MM.1S (cell line): ENCODE measurements around the gene SSUH2.
"Not testable (repeated sequence)": the region's sequence is repeated elsewhere in the genome, so short reads cannot be mapped to it uniquely, and the experiment has no call there.

Experiments
- DNase-seq: peaks from one replicate; pipeline ENCODE4 v3.0.0-alpha.2; 2015
- H2AFZ ChIP-seq: fragments of 300-600 bp; sonication (generic); 2 replicates; pipeline ENCODE4 v1.6.0; 2016; ENCODE audit warnings: antibody characterized with exemption, low read length
- H3F3A ChIP-seq: fragments of 300-600 bp; sonication (generic); 2 replicates; pipeline ENCODE4 v1.6.1; 2016; ENCODE audit warnings: mild to moderate bottlenecking, antibody characterized with exemption, low read length, moderate library complexity, mixed read lengths; ENCODE audit not compliant: insufficient read depth
- H3K27ac ChIP-seq: fragments of 300-600 bp; sonication (generic); 2 replicates; pipeline ENCODE4 v1.5.1; 2016; ENCODE audit warnings: mild to moderate bottlenecking, low read length
- H3K27me3 ChIP-seq: fragments of 300-600 bp; sonication (generic); replicated peaks from 2 replicates; pipeline ENCODE4 v1.6.0; 2016; ENCODE audit warnings: low read length; ENCODE audit not compliant: insufficient read depth
- H3K36me3 ChIP-seq: fragments of 300-600 bp; sonication (generic); replicated peaks from 2 replicates; pipeline ENCODE4 v1.6.1; 2016; ENCODE audit warnings: mild to moderate bottlenecking, low read length, mixed read lengths; ENCODE audit not compliant: insufficient read depth
- H3K4me1 ChIP-seq: fragments of 300-600 bp; sonication (generic); 2 replicates; pipeline ENCODE4 v1.6.1; 2016; ENCODE audit warnings: low read length, mixed read lengths
- H3K4me2 ChIP-seq: fragments of 300-600 bp; sonication (generic); 2 replicates; pipeline ENCODE4 v1.6.0; 2016; ENCODE audit warnings: low read depth, low read length
- H3K4me3 ChIP-seq: fragments of 300-600 bp; sonication (generic); 2 replicates; pipeline ENCODE4 v1.5.1; 2016; ENCODE audit warnings: low read length, mixed read lengths
- H3K79me2 ChIP-seq: fragments of 300-600 bp; sonication (generic); 2 replicates; pipeline ENCODE4 v1.6.1; 2016; ENCODE audit warnings: mixed run types, low read length, mixed read lengths
- H3K9ac ChIP-seq: fragments of 300-600 bp; sonication (generic); 2 replicates; pipeline ENCODE4 v1.6.1; 2016; ENCODE audit warnings: low read length, mixed read lengths
- H3K9me2 ChIP-seq: fragments of 300-600 bp; sonication (generic); replicated peaks from 2 replicates; pipeline ENCODE4 v1.6.1; 2016; ENCODE audit warnings: mild to moderate bottlenecking, low read length, mixed read lengths; ENCODE audit not compliant: insufficient read depth
- H3K9me3 ChIP-seq: fragments of 300-600 bp; sonication (generic); replicated peaks from 2 replicates; pipeline ENCODE4 v1.6.1; 2016; ENCODE audit warnings: mild to moderate bottlenecking, low read length, mixed read lengths; ENCODE audit not compliant: insufficient read depth
- H4K20me1 ChIP-seq: fragments of 300-600 bp; sonication (generic); 2 replicates; pipeline ENCODE4 v1.6.1; 2016; ENCODE audit warnings: mild to moderate bottlenecking, low read length, moderate library complexity, mixed read lengths; ENCODE audit not compliant: insufficient read depth
- EZH2 ChIP-seq: fragments of 300-600 bp; sonication (generic); optimal IDR thresholded peaks from 2 replicates; pipeline ENCODE3; 2017; ENCODE audit warnings: low read depth, mild to moderate bottlenecking, antibody characterized with exemption, low read length, mixed read lengths
- EZH2phosphoT487 ChIP-seq: fragments of 300-600 bp; sonication (generic); IDR thresholded peaks from 2 replicates; pipeline ENCODE4 v1.6.1; 2018; ENCODE audit warnings: antibody characterized with exemption, low read length
- TF ChIP-seq, protein P1 (sequence below): fragments of 300-600 bp; sonication (generic); IDR thresholded peaks from 2 replicates; pipeline ENCODE4 v1.5.1; 2016; ENCODE audit warnings: antibody characterized with exemption, low read length, mixed read lengths

SSUH2 gene

DNA sequence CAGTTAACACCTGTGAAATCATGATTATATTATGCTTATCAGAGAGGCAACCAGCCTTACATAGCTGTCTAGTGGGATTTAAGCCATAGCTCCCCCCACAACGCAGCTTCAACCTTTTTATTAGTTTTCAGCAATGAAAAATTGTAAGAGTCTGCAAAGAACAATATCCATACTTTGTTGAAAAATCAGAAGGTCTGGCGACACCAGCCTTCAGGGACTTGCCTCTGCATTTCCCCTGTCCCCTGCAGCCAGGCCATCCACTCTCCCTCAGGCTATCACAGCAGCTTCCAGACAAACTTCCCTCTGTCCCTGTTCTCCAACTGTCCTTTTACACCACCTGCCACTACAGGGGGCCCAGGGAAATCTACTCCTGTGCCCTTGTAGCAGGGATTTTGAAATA, 59.9 kb downstream of the SSUH2 start:
- H3K4me1 ChIP-seq, result no peaks in the 10 kb centered on the region
- H3K9me2 ChIP-seq, result no peaks in the 10 kb centered on the region
- no peaks in the 10 kb centered on the region for H3K36me3 ChIP-seq
- H3K4me3 ChIP-seq, result no peak overlapping the region
- no peak overlapping the region for H3K4me2 ChIP-seq
- H3K27me3 ChIP-seq, result no peaks in the 10 kb centered on the region
- DNase-seq, result no peak
- no peaks in the 10 kb centered on the region for H3K79me2 ChIP-seq
- no peak overlapping the region for H3K27ac ChIP-seq
- TF ChIP-seq EZH2 (no peak), EZH2phosphoT487 (no peak)
- TF ChIP-seq, protein P1, sequence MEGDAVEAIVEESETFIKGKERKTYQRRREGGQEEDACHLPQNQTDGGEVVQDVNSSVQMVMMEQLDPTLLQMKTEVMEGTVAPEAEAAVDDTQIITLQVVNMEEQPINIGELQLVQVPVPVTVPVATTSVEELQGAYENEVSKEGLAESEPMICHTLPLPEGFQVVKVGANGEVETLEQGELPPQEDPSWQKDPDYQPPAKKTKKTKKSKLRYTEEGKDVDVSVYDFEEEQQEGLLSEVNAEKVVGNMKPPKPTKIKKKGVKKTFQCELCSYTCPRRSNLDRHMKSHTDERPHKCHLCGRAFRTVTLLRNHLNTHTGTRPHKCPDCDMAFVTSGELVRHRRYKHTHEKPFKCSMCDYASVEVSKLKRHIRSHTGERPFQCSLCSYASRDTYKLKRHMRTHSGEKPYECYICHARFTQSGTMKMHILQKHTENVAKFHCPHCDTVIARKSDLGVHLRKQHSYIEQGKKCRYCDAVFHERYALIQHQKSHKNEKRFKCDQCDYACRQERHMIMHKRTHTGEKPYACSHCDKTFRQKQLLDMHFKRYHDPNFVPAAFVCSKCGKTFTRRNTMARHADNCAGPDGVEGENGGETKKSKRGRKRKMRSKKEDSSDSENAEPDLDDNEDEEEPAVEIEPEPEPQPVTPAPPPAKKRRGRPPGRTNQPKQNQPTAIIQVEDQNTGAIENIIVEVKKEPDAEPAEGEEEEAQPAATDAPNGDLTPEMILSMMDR, result no peak
- no peak overlapping the region for H3K9ac ChIP-seq
- no peak overlapping the region for H2AFZ ChIP-seq
- H3K9me3 ChIP-seq, result no peaks in the 10 kb centered on the region
- no peaks in the 10 kb centered on the region for H4K20me1 ChIP-seq
- no peaks in the 10 kb centered on the region for H3F3A ChIP-seq

DNA sequence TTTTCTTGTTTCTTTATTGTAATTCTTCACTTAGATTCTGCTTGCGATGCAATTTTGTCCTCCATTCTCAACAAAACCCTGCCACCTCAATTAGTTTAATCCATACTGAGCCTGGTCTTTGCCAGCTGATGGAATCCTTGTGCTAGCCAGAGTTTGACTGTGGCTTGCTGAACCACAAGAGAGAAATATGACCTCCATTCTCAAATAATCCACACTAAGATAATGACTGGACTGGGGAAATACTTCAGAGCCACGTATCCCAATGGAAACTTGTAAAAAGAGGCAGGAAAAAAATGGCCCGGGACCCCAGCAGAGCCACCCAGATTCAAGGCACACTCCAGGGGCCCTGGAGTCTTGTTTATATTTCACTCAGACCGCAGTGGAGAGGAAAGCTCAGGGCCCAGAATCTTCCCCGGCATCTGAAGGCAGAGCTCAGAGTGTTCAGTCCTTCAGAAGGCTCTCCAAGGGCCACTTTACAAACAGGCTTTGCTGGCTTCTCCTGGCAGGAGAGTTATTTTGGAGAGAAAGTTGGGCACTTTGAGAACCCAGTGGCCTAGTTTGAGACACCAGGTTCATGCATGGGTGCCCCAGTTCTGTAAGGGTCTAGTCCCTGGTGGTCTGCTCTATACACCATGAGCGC, 62.7 kb downstream of the SSUH2 start:
- Histone ChIP-seq H3F3A (no peaks in the 10 kb centered on the region), H3K27ac (no peak overlapping the region), H3K79me2 (no peaks in the 10 kb centered on the region), H3K4me2 (no peak overlapping the region), H4K20me1 (no peaks in the 10 kb centered on the region), H3K9me3 (no peaks in the 10 kb centered on the region), H3K36me3 (no peaks in the 10 kb centered on the region), H3K27me3 (no peaks in the 10 kb centered on the region), H2AFZ (no peak overlapping the region), H3K4me3 (no peak overlapping the region), H3K9me2 (no peaks in the 10 kb centered on the region), H3K4me1 (no peaks in the 10 kb centered on the region), H3K9ac (no peak overlapping the region)
- no peak for TF ChIP-seq EZH2phosphoT487
- TF ChIP-seq, protein P1, result no peak
- TF ChIP-seq EZH2, result no peak
- DNase-seq, result no peak

DNA sequence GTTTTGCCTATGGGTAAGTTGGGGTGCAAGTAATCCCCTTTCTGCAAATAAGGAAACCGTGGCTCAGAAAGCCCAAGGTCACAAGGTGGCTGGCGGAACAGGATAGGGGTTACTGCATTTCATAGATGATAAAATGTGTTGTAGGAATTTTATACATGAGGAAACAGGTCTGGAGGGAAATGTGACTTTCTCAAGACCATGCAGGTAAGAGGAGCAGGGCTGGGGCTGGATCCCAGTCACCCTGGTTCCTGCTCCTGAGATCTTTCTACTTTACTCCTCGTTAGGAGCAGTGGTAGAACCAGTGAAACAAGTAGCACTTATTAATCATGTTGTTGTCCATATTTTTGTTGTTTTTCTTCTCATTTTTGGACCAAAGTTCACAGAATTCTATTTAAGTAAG, 63.2 kb downstream of the SSUH2 start:
- no peaks in the 10 kb centered on the region for H3K9me2 ChIP-seq
- H4K20me1 ChIP-seq, result no peaks in the 10 kb centered on the region
- no peaks in the 10 kb centered on the region for H3K36me3 ChIP-seq
- H3K4me3 ChIP-seq, result no peak overlapping the region
- no peaks in the 10 kb centered on the region for H3F3A ChIP-seq
- no peak overlapping the region for H2AFZ ChIP-seq
- H3K9me3 ChIP-seq, result no peaks in the 10 kb centered on the region
- no peak for DNase-seq
- no peak overlapping the region for H3K9ac ChIP-seq
- H3K27me3 ChIP-seq, result no peaks in the 10 kb centered on the region
- H3K27ac ChIP-seq, result no peak overlapping the region
- H3K4me2 ChIP-seq, result no peak overlapping the region
- no peaks in the 10 kb centered on the region for H3K4me1 ChIP-seq
- no peak for TF ChIP-seq EZH2phosphoT487
- TF ChIP-seq, protein P1, result no peak
- TF ChIP-seq EZH2, result no peak
- no peaks in the 10 kb centered on the region for H3K79me2 ChIP-seq

DNA sequence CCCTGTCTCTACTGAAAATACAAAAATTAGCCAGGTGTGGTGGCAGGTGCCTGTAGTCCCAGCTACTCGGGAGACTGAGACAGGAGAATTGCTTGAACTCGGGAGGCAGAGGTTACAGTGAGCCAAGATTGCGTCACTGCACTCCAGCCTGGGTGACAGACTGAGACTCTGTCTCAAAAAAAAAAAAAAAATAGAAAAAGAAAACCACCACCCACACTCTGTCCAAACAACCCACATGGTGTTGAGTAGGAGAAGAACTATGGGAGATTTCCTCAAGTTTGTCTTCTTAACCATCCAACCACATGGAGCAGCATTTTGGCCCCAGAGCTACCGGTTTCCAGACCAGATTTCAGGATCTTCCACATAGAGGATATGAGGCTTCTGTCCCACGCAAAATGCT, 64.2 kb downstream of the SSUH2 start:
- H3K4me1 ChIP-seq, H3K9ac ChIP-seq, H3F3A ChIP-seq, H3K27me3 ChIP-seq, H4K20me1 ChIP-seq, H2AFZ ChIP-seq, H3K36me3 ChIP-seq, H3K9me2 ChIP-seq, DNase-seq, H3K27ac ChIP-seq, H3K79me2 ChIP-seq, H3K4me3 ChIP-seq, H3K9me3 ChIP-seq, H3K4me2 ChIP-seq: not testable (repeated sequence)
